Neuronal stem cell (in vitro differentiated cells): ENCODE results near the gene SMC4.

Experiments
- DNase-seq: peaks from one replicate; pipeline ENCODE4 v3.0.0-alpha.2; 2013; ENCODE audit warnings: low spot score
- H2AFZ ChIP-seq: one replicate; pipeline ENCODE4 v1.6.1; 2013; ENCODE audit warnings: mild to moderate bottlenecking, low read length, inconsistent platforms
- H2AK5ac ChIP-seq: 2 replicates; pipeline ENCODE4 v1.6.1; 2013; ENCODE audit warnings: low read depth, mild to moderate bottlenecking, inconsistent platforms, low read length, moderate library complexity, mixed read lengths
- H2BK120ac ChIP-seq: 2 replicates; pipeline ENCODE4 v1.6.1; 2013; ENCODE audit warnings: low read depth, mild to moderate bottlenecking, inconsistent platforms, low read length, moderate library complexity, mixed read lengths
- H2BK12ac ChIP-seq: one replicate; pipeline ENCODE4 v1.6.1; 2013; ENCODE audit warnings: low read length, inconsistent platforms
- H2BK15ac ChIP-seq: 2 replicates; pipeline ENCODE4 v1.6.1; 2013; ENCODE audit warnings: mild to moderate bottlenecking, low read length, inconsistent platforms, mixed read lengths
- H2BK5ac ChIP-seq: one replicate; pipeline ENCODE4 v1.6.1; 2013; ENCODE audit warnings: inconsistent platforms, mild to moderate bottlenecking, low read length, moderate library complexity
- H3K14ac ChIP-seq: one replicate; pipeline ENCODE4 v1.6.1; 2013; ENCODE audit warnings: low read length, inconsistent platforms
- H3K18ac ChIP-seq: 2 replicates; pipeline ENCODE4 v1.6.1; 2013; ENCODE audit warnings: low read length, inconsistent platforms
- H3K23ac ChIP-seq: 2 replicates; pipeline ENCODE4 v1.6.1; 2013; ENCODE audit warnings: low read depth, mild to moderate bottlenecking, mixed read lengths, low read length, inconsistent platforms; ENCODE audit not compliant: poor library complexity
- H3K27ac ChIP-seq: replicated peaks from 3 replicates; pipeline ENCODE4 v1.5.1; 2013; ENCODE audit warnings: low read length, inconsistent platforms
- H3K27me3 ChIP-seq, 3 experiments: 2 replicates each; pipeline ENCODE4 v1.6.1; 2013; ENCODE audit warnings: low read length in 3 of 3, mild to moderate bottlenecking in 2 of 3, inconsistent platforms in 1 of 3, low read depth in 1 of 3, mixed read lengths in 1 of 3, moderate library complexity in 1 of 3; ENCODE audit not compliant: control insufficient read depth in 3 of 3, insufficient read depth in 3 of 3
- H3K36me3 ChIP-seq, 2 donors: replicated peaks in 1 of 2; 2 replicates each; pipeline ENCODE4 v1.6.1; 2013; ENCODE audit warnings: low read length in 2 of 2; ENCODE audit not compliant: control insufficient read depth in 2 of 2, insufficient read depth in 2 of 2
- H3K4ac ChIP-seq: 2 replicates; pipeline ENCODE4 v1.6.1; 2013; ENCODE audit warnings: inconsistent platforms, mild to moderate bottlenecking, low read length, moderate library complexity
- H3K4me1 ChIP-seq, 2 donors: 1 replicate in 1 of 2; 2 replicates in 1 of 2; pipeline ENCODE4 v1.6.1; 2013; ENCODE audit warnings: low read length in 2 of 2, low read depth in 1 of 2; ENCODE audit not compliant: control insufficient read depth in 2 of 2, insufficient read depth in 1 of 2
- H3K4me2 ChIP-seq: one replicate; pipeline ENCODE4 v1.6.1; 2013; ENCODE audit warnings: mild to moderate bottlenecking, low read length, inconsistent platforms; ENCODE audit not compliant: insufficient read depth, poor library complexity, severe bottlenecking
- H3K4me3 ChIP-seq, 2 donors: 2 replicates each; pipeline ENCODE4 v1.5.1; 2013; ENCODE audit warnings: low read length in 2 of 2, mild to moderate bottlenecking in 2 of 2, inconsistent platforms in 1 of 2, moderate library complexity in 1 of 2
- H3K79me1 ChIP-seq: one replicate; pipeline ENCODE4 v1.6.1; 2013; ENCODE audit warnings: low read depth, mild to moderate bottlenecking, inconsistent platforms, low read length, moderate library complexity
- H3K9ac ChIP-seq: one replicate; pipeline ENCODE4 v1.6.1; 2013; ENCODE audit warnings: mild to moderate bottlenecking, low read depth, low read length, inconsistent platforms; ENCODE audit not compliant: poor library complexity
- H3K9me3 ChIP-seq, 2 donors: replicated peaks in 1 of 2; 2 replicates each; pipeline versions ENCODE3 to v1.6.1; 2013; ENCODE audit warnings: low read length in 2 of 2, mild to moderate bottlenecking in 2 of 2, inconsistent platforms in 1 of 2, low read depth in 1 of 2, mixed read lengths in 1 of 2, moderate library complexity in 1 of 2; ENCODE audit not compliant: control insufficient read depth in 2 of 2, insufficient read depth in 1 of 2
- H4K8ac ChIP-seq: one replicate; pipeline ENCODE4 v1.6.1; 2013; ENCODE audit warnings: low read depth, mild to moderate bottlenecking, inconsistent platforms, low read length, moderate library complexity
- H4K91ac ChIP-seq: one replicate; pipeline ENCODE4 v1.6.1; 2013; ENCODE audit warnings: low read length, low read depth, mild to moderate bottlenecking, inconsistent platforms; ENCODE audit not compliant: poor library complexity
- WGBS, 2 donors: extraction: QIAGEN DNeasy Blood & Tissue Kit; methylation state at CpG; one replicate each; pipeline ENCODE4 v1.1.7; 2013; ENCODE audit warnings: missing lambda C conversion rate in 2 of 2, mixed read lengths in 1 of 2; ENCODE audit not compliant: insufficient read length in 2 of 2, insufficient replicate concordance in 1 of 2; ENCODE audit errors: extremely low coverage in 2 of 2; 5-methylcytosine and 5-hydroxymethylcytosine counted together

SMC4 gene

GRCh38 chr3:160471892-160472291 is 72.4 kb downstream of the SMC4 start:
- DNase-seq: no peak
- no peak overlapping the region for H3K27ac ChIP-seq
- no peak overlapping the region for H3K18ac ChIP-seq
- H3K27me3 ChIP-seq: peaks cover 0 to 3% (median 0%) of the 10 kb centered on the region in 3 experiments
- no peak overlapping the region for H3K9ac ChIP-seq
- no peak overlapping the region for H2BK120ac ChIP-seq
- no peak overlapping the region for H2AK5ac ChIP-seq
- H4K91ac ChIP-seq: no peak overlapping the region
- no peak overlapping the region for H3K4ac ChIP-seq
- no peak overlapping the region for H3K4me2 ChIP-seq
- H2BK12ac ChIP-seq: no peak overlapping the region
- H3K23ac ChIP-seq: no peak overlapping the region
- H3K4me1 ChIP-seq: no peaks in the 10 kb centered on the region
- peaks cover 9 to 10% of the 10 kb centered on the region in 2 donors for H3K9me3 ChIP-seq
- H3K36me3 ChIP-seq: no peaks in the 10 kb centered on the region
- no peak overlapping the region for H3K4me3 ChIP-seq
- WGBS, 2 donors: no CpG with 5 or more reads among the region's 2 CpGs
- H2BK5ac ChIP-seq: no peak overlapping the region
- no peak overlapping the region for H4K8ac ChIP-seq
- H2AFZ ChIP-seq: no peak overlapping the region
- H2BK15ac ChIP-seq: no peak overlapping the region
- H3K79me1 ChIP-seq: no peaks in the 10 kb centered on the region
- no peak overlapping the region for H3K14ac ChIP-seq

- no peaks in the 10 kb centered on the region for H3K27me3 ChIP-seq
- H4K91ac ChIP-seq: no peak overlapping the region
- WGBS, 2 donors: no CpG with 5 or more reads among the region's 2 CpGs
These were observed 72.9 kb downstream of the SMC4 start for GRCh38 chr3:160472344-160472743.

GRCh38 chr3:160473221-160473620 is 73.8 kb downstream of the SMC4 start:
- Histone ChIP-seq H4K8ac (no peak overlapping the region), H3K4me2 (no peak overlapping the region), H2BK12ac (no peak overlapping the region), H3K23ac (no peak overlapping the region), H4K91ac (no peak overlapping the region), H3K18ac (no peak overlapping the region), H2BK15ac (no peak overlapping the region), H3K4me3 (no peak overlapping the region), H2BK120ac (no peak overlapping the region), H2AK5ac (no peak overlapping the region), H3K9me3 (peaks cover 9 to 10% of the 10 kb centered on the region in 2 donors), H3K4ac (no peak overlapping the region), H3K36me3 (no peaks in the 10 kb centered on the region), H3K9ac (no peak overlapping the region), H3K27ac (no peak overlapping the region), H2AFZ (no peak overlapping the region), H3K79me1 (no peaks in the 10 kb centered on the region), H2BK5ac (no peak overlapping the region), H3K4me1 (no peaks in the 10 kb centered on the region), H3K27me3 (no peaks in the 10 kb centered on the region), H3K14ac (no peak overlapping the region)
- WGBS, 2 donors: no CpG with 5 or more reads among the region's 1 CpG
- no peak for DNase-seq

More at GRCh38 chr3:160472344-160472743, 72.9 kb downstream of the SMC4 start:
- Histone ChIP-seq H2BK120ac (no peak overlapping the region), H3K23ac (no peak overlapping the region), H3K79me1 (no peaks in the 10 kb centered on the region), H3K36me3 (no peaks in the 10 kb centered on the region), H3K4me3 (no peak overlapping the region), H4K8ac (no peak overlapping the region), H3K9me3 (peaks cover 9 to 10% of the 10 kb centered on the region in 2 donors), H3K18ac (no peak overlapping the region), H2BK12ac (no peak overlapping the region), H2AK5ac (no peak overlapping the region), H3K9ac (no peak overlapping the region), H2AFZ (no peak overlapping the region), H3K4me1 (no peaks in the 10 kb centered on the region), H2BK5ac (no peak overlapping the region), H3K14ac (no peak overlapping the region), H3K4me2 (no peak overlapping the region), H3K4ac (no peak overlapping the region), H2BK15ac (no peak overlapping the region), H3K27ac (no peak overlapping the region)
- DNase-seq: no peak

- Histone ChIP-seq H3K9me3 (peaks cover 9 to 10% of the 10 kb centered on the region in 2 donors), H3K4me3 (no peak overlapping the region), H2AK5ac (no peak overlapping the region), H3K79me1 (no peaks in the 10 kb centered on the region), H3K36me3 (no peaks in the 10 kb centered on the region), H3K14ac (no peak overlapping the region), H2BK12ac (no peak overlapping the region), H3K9ac (no peak overlapping the region), H2BK5ac (no peak overlapping the region), H2BK15ac (no peak overlapping the region), H3K4ac (no peak overlapping the region), H4K8ac (no peak overlapping the region), H3K4me1 (no peaks in the 10 kb centered on the region), H2AFZ (no peak overlapping the region), H2BK120ac (no peak overlapping the region), H3K27me3 (no peaks in the 10 kb centered on the region), H3K27ac (no peak overlapping the region), H3K18ac (no peak overlapping the region), H3K23ac (no peak overlapping the region), H4K91ac (no peak overlapping the region), H3K4me2 (no peak overlapping the region)
- DNase-seq: no peak
- WGBS, 2 donors: no CpG with 5 or more reads among the region's 1 CpG
These were observed 74.5 kb downstream of the SMC4 start for GRCh38 chr3:160473978-160474377.
